GM15510 (cell line): ENCODE results near the gene NTM.

Source experiments
- POLR2A ChIP-seq: IDR thresholded peaks from 3 replicates; pipeline ENCODE4 v1.6.1; 2011; ENCODE audit warnings: borderline replicate concordance; ENCODE audit not compliant: insufficient read length; ENCODE audit errors: extremely low read depth

Gene NTM

DNA sequence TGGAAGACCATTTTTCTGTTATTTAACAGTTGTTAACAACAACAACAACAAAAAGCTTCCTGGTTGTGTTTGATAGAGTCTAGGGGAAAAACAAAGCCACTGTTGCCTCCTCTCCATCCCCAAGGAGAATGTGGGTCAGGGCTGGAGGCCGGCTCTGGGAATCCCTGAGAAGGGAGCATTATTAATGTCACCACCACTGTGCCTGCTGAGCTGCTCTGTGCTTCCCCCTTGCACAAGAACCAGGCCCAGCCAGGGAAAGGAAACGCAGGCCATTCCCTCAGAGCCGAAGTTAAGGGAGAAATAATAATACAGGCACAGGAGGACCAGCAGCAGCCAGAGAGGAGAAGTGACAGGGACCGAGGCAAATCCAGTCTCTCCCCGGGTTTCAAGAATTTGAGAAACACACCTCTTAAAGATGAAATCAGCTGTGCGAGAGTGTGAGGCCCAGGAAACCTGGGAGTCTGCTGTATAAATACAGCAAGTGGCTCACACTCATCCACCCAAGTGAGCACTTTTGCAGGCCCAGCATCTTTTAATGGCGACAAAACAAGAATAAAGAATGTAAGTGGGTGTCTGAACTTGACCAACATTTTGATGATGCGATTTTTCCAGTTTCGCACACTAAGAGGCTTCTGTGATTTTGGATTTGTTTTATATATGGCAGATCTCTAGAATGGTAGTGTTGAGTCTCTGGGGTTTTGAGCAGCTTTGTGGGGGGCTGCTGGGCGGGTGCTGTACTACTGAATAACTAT lies 539.2 kb downstream of the NTM start:
- TF ChIP-seq POLR2A, result no peak

DNA sequence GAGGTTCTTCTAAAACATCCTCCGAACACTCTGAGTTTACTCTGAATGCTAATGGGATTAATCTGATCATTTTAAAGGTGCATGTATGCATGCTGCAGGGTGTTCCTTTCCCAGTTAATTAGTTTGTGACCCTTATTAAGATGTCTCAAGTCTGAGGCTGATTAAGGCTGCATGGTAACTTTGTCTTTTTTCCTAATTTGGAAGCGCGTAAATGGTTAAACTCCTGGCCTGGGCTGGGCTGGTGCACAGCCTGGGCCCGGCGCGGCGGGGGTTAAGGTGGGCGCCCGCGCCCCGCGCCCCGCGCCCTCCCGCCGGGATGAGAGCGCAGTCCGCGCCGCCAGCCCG lies 539.7 kb downstream of the NTM start:
- TF ChIP-seq POLR2A, result no peak

DNA sequence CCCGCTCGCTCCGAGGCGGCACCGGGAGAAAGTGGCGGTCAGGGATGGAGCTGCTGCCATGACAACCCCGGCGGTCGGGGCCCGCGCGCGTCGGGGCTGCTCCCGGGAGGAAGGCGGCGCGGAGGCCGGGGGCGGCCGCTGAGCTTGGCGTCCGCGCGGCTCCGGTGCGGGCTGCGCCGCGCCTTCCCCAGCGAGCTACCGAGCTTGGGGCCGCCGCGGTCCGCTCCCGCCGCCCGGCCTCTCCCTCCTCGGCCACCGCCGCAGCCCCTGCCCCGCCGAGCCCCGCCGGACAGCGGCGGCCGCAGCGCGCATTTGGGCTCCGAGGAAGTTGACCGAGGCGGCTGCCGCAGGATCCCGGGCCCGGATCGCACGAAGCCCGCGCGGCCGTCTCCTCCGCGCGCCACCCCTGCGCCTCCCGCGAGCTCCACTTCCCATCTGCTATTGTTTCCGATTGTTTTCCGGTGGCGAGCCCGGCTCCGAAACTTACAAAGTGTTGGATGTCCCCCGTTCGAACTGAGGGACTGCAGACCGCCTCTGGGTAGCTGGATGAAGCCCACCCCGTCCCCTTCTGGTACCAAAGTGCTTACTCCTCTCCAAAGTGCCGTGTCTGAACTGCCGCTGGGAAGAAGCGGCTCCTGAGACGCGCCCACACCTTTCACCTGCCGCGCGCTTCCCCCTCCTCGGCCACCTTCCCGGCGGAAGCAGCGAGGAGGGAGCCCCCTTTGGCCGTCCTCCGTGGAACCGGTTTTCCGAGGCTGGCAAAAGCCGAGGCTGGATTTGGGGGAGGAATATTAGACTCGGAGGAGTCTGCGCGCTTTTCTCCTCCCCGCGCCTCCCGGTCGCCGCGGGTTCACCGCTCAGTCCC lies 540.3 kb downstream of the NTM start:
- TF ChIP-seq POLR2A, result no peak

DNA sequence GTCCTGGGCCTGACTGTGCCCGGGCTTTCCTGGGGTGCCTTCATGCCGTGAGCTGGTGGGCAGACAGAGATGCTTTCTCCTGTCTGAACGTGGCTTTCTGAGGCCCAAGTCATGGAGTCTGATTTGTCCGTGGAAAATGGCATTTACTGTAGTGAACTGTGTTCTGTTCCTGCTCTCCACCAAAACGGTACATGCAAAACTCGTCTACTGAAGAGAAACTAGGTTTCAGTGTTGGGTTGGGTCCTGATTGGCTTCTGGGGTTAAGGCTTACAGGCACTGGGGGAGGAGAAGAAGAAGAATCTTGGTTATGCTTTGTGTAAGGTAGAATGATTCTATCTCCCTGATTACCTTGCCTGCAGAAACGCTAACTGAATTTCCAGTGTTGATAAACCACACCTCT lies 541.7 kb downstream of the NTM start:
- no peak for TF ChIP-seq POLR2A

DNA sequence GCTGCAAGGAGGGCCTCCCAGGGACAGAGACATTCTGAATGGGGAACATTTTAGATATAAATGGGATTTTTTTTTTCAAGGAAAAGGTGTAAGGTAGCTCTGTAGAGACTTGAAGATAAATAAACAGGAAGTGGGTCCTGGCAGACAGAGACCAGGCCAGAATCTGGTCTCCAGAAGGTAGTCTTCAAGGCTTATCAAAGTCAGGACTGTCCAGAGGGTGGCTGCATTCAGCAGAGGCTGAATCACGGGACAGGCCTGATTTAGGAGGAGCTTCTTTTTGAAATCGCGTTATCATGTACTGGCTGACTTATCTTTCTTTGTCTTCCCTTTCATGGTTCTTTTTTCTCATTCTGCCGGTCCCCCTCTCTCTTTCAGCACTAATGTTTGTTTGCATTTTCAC lies 542.9 kb downstream of the NTM start:
- TF ChIP-seq POLR2A, result no peak

DNA sequence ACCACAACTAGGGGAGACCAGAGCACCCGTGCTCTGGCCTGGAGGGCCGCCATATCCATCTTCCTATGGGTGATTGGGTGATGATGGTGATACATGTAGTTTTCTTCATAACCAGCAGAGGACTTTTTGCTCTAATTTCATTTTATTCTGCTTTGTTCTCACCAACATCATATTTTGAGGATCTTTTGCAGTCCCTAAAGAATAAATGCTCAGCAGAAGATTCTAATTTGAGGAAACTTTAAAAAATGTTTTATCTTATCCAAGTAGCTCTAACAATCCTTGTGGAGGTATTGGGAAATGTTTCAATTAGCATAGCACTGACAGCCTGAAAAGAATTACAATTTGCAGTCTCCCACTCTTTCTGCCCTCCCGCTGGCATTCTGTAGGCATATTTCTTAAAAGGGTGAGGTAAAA lies 544.0 kb downstream of the NTM start:
- no peak for TF ChIP-seq POLR2A

DNA sequence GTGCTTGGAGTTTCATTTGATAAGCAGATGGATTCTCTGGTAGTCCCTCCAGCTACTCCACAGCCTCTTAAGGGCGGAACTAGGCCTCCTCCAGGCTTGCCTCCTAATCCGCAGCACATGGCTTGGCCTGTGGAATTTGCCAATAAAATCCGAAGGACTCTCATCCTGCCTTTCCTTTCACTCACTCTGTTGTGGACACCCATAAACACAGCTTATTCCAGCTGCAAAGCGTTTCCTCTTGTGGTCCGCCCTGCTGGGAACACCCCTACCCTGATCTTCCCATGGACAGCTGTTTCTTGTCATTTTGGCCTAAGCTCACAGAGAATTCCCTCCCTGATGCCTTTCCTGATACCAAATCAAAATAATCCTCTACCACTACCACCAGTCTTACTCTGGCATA lies 546.2 kb downstream of the NTM start:
- TF ChIP-seq POLR2A, result no peak

DNA sequence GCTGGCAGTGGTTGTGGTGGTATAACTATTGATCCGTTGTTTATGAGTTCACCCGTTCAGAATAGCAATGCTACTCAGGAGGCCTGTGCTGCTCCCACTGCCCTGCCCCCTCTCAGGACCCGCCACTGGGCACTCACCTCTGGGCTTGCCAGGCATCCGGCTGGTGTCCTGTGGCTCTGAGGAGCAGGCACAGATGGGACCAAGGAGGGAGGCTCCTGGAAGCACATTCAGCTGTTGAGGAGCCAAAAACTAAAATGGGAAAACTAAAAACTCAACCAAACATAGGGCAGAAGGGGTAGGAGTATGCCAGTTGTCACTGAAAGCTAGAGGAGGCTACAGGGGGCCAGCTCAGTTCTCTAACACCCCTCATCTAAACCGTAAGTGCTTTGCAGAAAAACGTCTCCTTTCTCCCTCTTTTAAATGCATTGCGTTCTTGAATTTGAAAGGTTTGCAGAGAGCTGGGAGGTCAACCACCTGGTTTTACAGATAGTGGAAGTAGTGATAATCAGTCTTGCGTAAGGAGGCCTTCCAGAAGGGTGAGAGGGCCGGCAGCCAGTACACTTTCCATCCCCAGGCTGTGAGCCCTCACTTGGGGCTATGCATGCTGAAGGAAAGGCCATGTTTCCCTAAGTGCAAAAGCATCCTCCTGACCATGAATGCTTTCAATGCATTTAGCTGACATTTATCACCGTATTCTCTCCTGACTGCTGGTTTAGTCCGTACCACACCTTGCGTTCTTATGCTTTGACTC lies 547.4 kb downstream of the NTM start:
- TF ChIP-seq POLR2A, result no peak

DNA sequence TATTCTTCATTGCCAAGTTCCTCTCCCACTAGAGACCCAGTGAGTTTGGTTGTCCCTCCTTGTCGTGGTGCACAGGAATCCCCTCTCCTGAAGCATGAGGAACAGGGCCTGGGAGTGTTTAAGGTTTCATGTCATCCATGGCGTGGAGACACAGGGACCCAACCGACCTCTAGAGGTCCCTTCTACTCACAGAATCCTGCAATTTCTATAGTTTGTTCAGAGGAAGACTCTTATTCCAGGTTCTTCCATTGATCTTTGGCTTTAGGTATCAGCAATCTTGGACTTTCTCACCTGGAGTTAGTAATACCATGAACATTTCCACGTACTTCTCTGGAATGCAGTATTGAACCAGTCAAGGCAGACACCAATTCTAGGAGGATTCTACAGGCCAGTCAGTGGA lies 548.2 kb downstream of the NTM start:
- TF ChIP-seq POLR2A, result no peak

DNA sequence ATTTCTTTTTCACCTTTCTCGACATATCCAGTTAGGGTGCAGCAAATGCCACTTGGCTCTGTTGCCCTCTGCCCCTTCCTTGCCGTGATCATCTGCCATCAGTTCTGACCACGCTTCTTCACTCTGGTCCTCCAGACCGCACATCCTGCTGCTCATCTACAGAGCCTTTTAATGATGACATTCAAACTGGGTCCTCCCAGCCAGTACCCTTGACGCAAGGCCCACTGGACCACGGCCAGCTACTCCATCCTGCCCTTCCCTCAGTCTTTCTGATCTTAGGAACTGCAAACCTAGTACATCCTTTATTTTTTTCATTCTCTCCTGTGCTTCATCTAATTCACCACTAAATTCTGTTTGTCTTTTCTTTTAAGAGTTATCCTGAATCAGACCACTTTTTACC lies 551.8 kb downstream of the NTM start:
- TF ChIP-seq POLR2A, result no peak

DNA sequence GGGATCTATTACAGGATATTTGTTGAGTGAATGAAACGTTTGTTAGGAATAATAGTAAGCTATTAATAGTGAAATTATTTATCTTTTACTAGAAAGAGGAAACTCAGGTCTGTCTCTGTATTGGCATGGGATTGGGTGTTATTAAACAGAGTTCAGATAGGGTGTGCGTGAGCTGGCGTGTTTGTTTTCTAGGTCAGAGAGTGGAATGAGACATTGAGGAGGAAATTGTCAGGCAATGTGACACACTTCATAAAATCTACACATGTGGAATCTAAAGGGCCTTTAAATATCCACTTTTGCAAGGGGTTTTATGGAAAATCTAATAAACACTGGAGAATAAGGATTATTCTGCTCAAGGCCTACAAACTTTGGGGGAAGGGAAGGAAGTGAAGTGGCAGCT lies 552.9 kb downstream of the NTM start:
- TF ChIP-seq POLR2A, result no peak

DNA sequence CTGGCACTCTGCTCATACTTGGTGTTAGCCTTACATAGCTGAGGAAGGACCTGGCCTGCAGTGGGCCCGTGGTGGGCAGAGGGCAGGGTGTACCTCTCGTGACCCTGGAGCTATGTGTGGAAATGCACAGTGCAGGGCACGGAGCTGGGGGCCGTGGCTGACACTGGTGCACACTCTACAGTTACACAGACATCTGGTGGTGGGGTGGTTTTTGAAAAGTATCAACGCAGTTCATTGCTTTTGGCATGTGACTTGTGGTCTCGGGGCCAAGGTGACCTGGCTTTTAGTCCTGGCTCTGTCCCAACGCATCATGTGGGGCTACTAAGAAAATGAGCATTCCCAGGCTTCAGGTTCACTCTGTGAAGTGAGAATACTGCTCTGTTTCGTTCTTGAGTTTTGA lies 553.6 kb downstream of the NTM start:
- no peak for TF ChIP-seq POLR2A

DNA sequence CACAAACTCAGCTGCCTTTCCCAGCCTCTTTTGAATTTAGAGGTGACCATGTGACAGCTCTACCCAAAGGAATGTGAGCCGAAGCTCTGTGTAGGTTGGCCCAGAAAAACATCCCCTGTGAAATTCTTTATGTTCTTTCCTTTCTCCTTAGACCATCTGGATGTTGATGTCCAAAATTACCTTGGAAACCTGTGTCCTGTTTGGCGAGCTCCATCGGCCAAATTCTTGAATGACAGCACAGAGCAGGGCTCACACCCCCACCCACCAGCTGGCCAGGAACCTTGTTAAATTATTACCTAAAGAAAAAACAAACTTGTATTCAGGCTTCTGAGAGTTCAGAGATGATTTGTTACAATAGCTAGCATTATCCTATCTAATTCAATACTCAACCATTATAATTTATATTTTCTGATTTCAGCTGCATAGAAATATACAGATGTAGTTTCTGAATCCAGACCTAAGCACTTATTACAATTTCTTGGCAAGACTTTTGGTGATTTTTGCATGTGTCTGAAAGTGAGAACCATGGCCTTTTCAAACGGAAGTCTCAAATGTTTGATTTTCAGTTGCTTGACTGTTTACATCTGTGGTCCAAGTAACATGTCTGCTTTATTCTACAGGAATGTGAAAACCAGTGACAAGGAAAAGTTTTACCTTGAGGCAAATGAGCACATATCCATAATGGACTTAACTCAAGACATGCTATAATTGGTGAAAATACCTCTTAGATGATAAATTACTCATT lies 554.2 kb downstream of the NTM start:
- no peak for TF ChIP-seq POLR2A

DNA sequence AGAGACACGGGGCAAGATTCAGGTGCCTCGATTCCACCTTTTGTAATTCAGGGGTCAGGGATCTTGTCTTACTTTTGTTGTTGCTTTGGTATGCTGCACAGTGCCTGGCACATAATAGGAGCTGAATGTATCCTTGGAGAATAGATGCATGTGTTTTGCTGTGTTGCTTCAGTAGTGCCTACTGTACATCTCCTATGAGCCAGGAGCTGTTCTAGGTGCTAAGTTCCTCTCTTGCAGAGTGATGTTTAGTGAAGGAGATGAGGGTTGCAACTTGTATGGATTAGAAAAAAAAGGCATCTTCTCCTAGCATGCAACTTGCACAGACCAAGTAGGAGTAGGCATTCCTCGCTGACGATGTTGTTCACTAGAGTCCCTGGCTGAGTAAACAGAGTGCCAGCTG lies 555.4 kb downstream of the NTM start:
- no peak for TF ChIP-seq POLR2A

DNA sequence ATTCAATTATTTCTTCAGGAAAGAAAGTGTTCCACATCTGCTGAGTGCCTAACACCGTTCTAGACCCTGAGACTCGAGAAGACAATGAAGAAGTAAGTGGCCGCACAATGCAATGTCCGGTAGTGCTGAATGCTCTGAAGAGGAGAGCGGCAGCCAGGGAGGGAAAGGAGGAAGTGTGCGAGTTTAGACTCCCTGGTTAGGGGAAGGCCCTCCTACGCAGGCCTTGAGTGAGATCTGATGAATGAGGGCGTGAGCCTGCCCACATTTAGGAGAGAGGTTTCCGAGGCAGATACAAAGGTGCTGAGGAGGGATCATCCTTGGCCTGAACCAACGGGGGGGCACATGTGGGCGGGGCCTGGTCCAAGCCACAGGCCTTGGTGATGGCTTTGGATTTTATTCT lies 558.6 kb downstream of the NTM start:
- no peak for TF ChIP-seq POLR2A
